GM12878 (cell line): ENCODE measurements around the gene MAP3K4. TPM values are rescaled to one million over a fixed set of nuclear protein-coding genes. Genes with fewer than 3 reads are reported as not detected.

ENCODE experiments used
- ATAC-seq: fragments of 200-7000 bp; cut with Tn5 transposase; 3 replicates; pipeline ENCODE4 v1.9.1; 2020; ENCODE audit warnings: mild to moderate bottlenecking, moderate library complexity
- BruUV-seq: library from RNA; stranded (reverse); fragments of 400-500 nt; replicated peaks from 2 replicates; lab custom pipeline; 2021; lab: Mats Ljungman, UMichigan
- CTCF ChIA-PET: fragments of 300-600 bp; sonication (Branson Sonifier 250); formaldehyde crosslinking; extraction: SDS; loops from one replicate; lab custom pipeline; 2021; ENCODE audit warnings: inconsistent platforms; lab: Yijun Ruan, JAX
- POLR2A ChIA-PET: fragments of 350-600 bp; formaldehyde crosslinking; extraction: SDS; loops from one replicate; lab custom pipeline; 2021; ENCODE audit warnings: inconsistent platforms; lab: Charles Lee
- RAD21 ChIA-PET: fragments of 300-600 bp; sonication (Branson Sonifier 250); formaldehyde crosslinking; loops from one replicate; lab custom pipeline; 2023; ENCODE audit warnings: antibody characterized with exemption; ENCODE audit not compliant: unreplicated experiment; lab: Charles Lee
- SMC1A ChIA-PET: fragments of 300-600 bp; sonication (Branson Sonifier 250); formaldehyde crosslinking; loops from one replicate; lab custom pipeline; 2023; ENCODE audit not compliant: unreplicated experiment, uncharacterized antibody; lab: Charles Lee
- DNase-seq: peaks from one replicate; pipeline ENCODE4 v3.0.0-alpha.2; 2011; ENCODE audit warnings: low read depth, low spot score
- FAIRE-seq: peaks from 3 replicates; lab custom pipeline; 2011; peaks lifted over from hg19 to GRCh38; lab: Jason Lieb, UNC
- H2AFZ ChIP-seq: 2 replicates; pipeline ENCODE4 v1.6.0; 2011; ENCODE audit warnings: low read depth, low read length, control low read depth; ENCODE audit not compliant: control insufficient read depth
- H3K27ac ChIP-seq: 2 replicates; pipeline ENCODE4 v1.5.1; 2011; ENCODE audit warnings: control low read depth; ENCODE audit not compliant: control insufficient read depth, insufficient read depth
- H3K27me3 ChIP-seq, 2 experiments: replicated peaks in 1 of 2; 2 replicates each; pipeline versions ENCODE4 v1.6.0 to v1.6.1; 2011; ENCODE audit warnings: low read length in 1 of 2; ENCODE audit not compliant: control insufficient read depth in 2 of 2, insufficient read depth in 2 of 2
- H3K36me3 ChIP-seq, 2 experiments: 2 replicates each; pipeline ENCODE4 v1.5.1; 2011; ENCODE audit warnings: low read length in 1 of 2; ENCODE audit not compliant: control insufficient read depth in 2 of 2, insufficient read depth in 2 of 2
- H3K4me1 ChIP-seq: 2 replicates; pipeline ENCODE4 v1.6.1; 2011; ENCODE audit warnings: mild to moderate bottlenecking, low read length, moderate library complexity, mixed read lengths; ENCODE audit not compliant: control insufficient read depth, insufficient read depth
- H3K4me2 ChIP-seq: 2 replicates; pipeline ENCODE4 v1.6.0; 2011; ENCODE audit warnings: control low read depth; ENCODE audit not compliant: control insufficient read depth, insufficient read depth
- H3K4me3 ChIP-seq: fragments of 200-600 bp; sonication (generic); 2 replicates; pipeline ENCODE4 v1.5.1; 2016
- H3K79me2 ChIP-seq: 2 replicates; pipeline ENCODE4 v1.6.0; 2011; ENCODE audit warnings: low read length; ENCODE audit not compliant: control insufficient read depth, insufficient read depth
- H3K9ac ChIP-seq: 2 replicates; pipeline ENCODE4 v1.8.0; 2011; ENCODE audit warnings: low read length, control low read depth, mixed read lengths; ENCODE audit not compliant: control insufficient read depth, insufficient read depth
- H3K9me3 ChIP-seq: replicated peaks from 3 replicates; pipeline ENCODE4 v1.5.1; 2011; ENCODE audit warnings: mild to moderate bottlenecking, low read length; ENCODE audit not compliant: control insufficient read depth, insufficient read depth
- H4K20me1 ChIP-seq: 2 replicates; pipeline ENCODE4 v1.6.0; 2011; ENCODE audit not compliant: control insufficient read depth, insufficient read depth
- IRF3 ChIP-seq: fragments of 450-650 bp; IDR thresholded peaks from 2 replicates; pipeline ENCODE4 v1.6.1; 2014; ENCODE audit warnings: mild to moderate bottlenecking
- MXI1 ChIP-seq: fragments of 150-350 bp; IDR thresholded peaks from 2 replicates; pipeline ENCODE4 v1.6.1; 2011; ENCODE audit warnings: low read depth, mild to moderate bottlenecking, inconsistent platforms, low read length, improper control_type of control experiment
- NR2C1 ChIP-seq: fragments of 450-650 bp; IDR thresholded peaks from 2 replicates; pipeline ENCODE4 v1.6.1; 2017; ENCODE audit warnings: antibody characterized with exemption, mild to moderate bottlenecking, moderate library complexity
- RFX5 ChIP-seq: IDR thresholded peaks from 2 replicates; pipeline ENCODE4 v1.6.1; 2011; ENCODE audit warnings: low read depth, low read length, improper control_type of control experiment
- SRF ChIP-seq, 2 experiments: IDR thresholded peaks; 2 replicates each; pipeline ENCODE4 v1.6.1; 2011; ENCODE audit warnings: low read depth in 2 of 2, low read length in 2 of 2, mild to moderate bottlenecking in 1 of 2, moderate library complexity in 1 of 2
- SUPT20H ChIP-seq: IDR thresholded peaks from 2 replicates; pipeline ENCODE4 v1.6.1; 2011; ENCODE audit warnings: low read depth, mild to moderate bottlenecking, low read length, moderate library complexity, borderline replicate concordance; ENCODE audit not compliant: control insufficient read depth
- ZBTB40 ChIP-seq: fragments of 450-650 bp; IDR thresholded peaks from 2 replicates; pipeline ENCODE4 v1.6.1; 2016; ENCODE audit warnings: mild to moderate bottlenecking, moderate library complexity, borderline replicate concordance
- WGBS: methylation state at CpG from one replicate; pipeline ENCODE4 v1.1.6; 2016; ENCODE audit warnings: low lambda C conversion rate; ENCODE audit not compliant: insufficient replicate concordance, insufficient coverage; ENCODE audit errors: missing lambda C conversion rate; 5-methylcytosine and 5-hydroxymethylcytosine counted together
- in situ Hi-C: fragments of 300-500 bp; cut with MboI; formaldehyde crosslinking; loops from 9 replicates; pipeline ENCODE4 v1.14.3; 2018; ENCODE audit warnings: mixed read lengths
- intact Hi-C: fragments of 100-400 bp; cut with micrococcal nuclease; formaldehyde crosslinking; loops from one replicate; pipeline ENCODE4 v1.14.2; 2022; ENCODE audit not compliant: unreplicated experiment
- polyA plus RNA-seq, 11 experiments: library from polyadenylated mRNA; depleted of rRNA in 4 of 11; unstranded in 6 of 11; stranded (reverse) in 5 of 11; fragments of >200 nt; fragmentation: Nextera tagmentation in 4 of 11; fragmentation: Illumina TruSeq in 1 of 11; extraction: Ambion mirVana in 4 of 11; extraction: Trizol in 1 of 11; gene quantifications; 1 replicate in 1 of 11; 2 replicates in 10 of 11; pipeline versions ENCODE4 v1.2.1 to v1.2.3, GENCODE V29; 2011 to 2016; ENCODE audit warnings: inconsistent platforms in 2 of 11, missing spikeins in 2 of 11, low read depth in 1 of 11
- total RNA-seq, 4 experiments: library from RNA; depleted of rRNA in 3 of 4; stranded (reverse); fragments of >200 nt in 3 of 4; fragmentation: Illumina TruSeq in 1 of 4; extraction: Trizol in 1 of 4; gene quantifications; 2 replicates each; pipeline versions ENCODE4 v1.2.1 to v1.2.3, GENCODE V29; 2013 to 2021

Gene MAP3K4
- total and polyA plus RNA-seq, 10 of the 15 experiments (the other 5 are each of a cell fraction or from before 2014, with no cell fraction given), result 14.0 to 44.5 (median 23.1) TPM

GRCh38 chr6:161038229-161039031 is 46.9 kb downstream of the MAP3K4 start (continued):
- no peak for TF ChIP-seq ZBTB40
- TF ChIP-seq RFX5, result no peak
- no peak for TF ChIP-seq IRF3
- TF ChIP-seq SRF (IDR thresholded peaks at IDR 0.05; ENCODE audit: low read depth in 2 of 2, low read length in 2 of 2), result no peak
- no peak for TF ChIP-seq NR2C1

- no peak for ATAC-seq
- Histone ChIP-seq H3K4me2 (no peak overlapping the region), H3K4me3 (no peak overlapping the region)
- POLR2A ChIA-PET, result no interaction called here
- TF ChIP-seq SUPT20H, result no peak
- no peak for TF ChIP-seq MXI1
- TF ChIP-seq, all 136 proteins: peak for 0
- CTCF ChIA-PET, result no interaction called here
- RAD21 ChIA-PET, result no interaction called here
- peaks cover 4% of the 10 kb centered on the region; the same call in 1 of the 2 replicates for H3K79me2 ChIP-seq
- intact Hi-C loops, result no loop called here
- 97% methylated on average over 7 of the region's 7 CpGs for WGBS
- peaks cover 1% of the 10 kb centered on the region; the same call in 2 of the 3 replicates for H3K9me3 ChIP-seq
- no peak overlapping the region for H3K9ac ChIP-seq
- DNase-seq, result no peak
- H3K36me3 ChIP-seq, result peaks cover 6 to 12% of the 10 kb centered on the region in 2 experiments; a peak in 3 of 4 replicates
- no peaks in the 10 kb centered on the region for H4K20me1 ChIP-seq
- in situ Hi-C loops, result no loop called here
- FAIRE-seq, result no peak
- no peak overlapping the region for H3K27ac ChIP-seq
- no peak overlapping the region for H2AFZ ChIP-seq
- peaks cover 17% of the 10 kb centered on the region for H3K4me1 ChIP-seq
- no TSS peak for BruUV-seq
- H3K27me3 ChIP-seq, result no peaks in the 10 kb centered on the region
- SMC1A ChIA-PET, result interaction anchor here (2.8 kb wide), 1 partner anchor 13 kb away, joined by 19 read pairs; no protein-coding TSS in a partner anchor
These were observed 49.7 kb downstream of the MAP3K4 start for GRCh38 chr6:161041274-161041673.
